NCI-H524 treated with DMSO at 0.1 percent for 48 hours (cell line): ENCODE results near the gene EED.
"Not testable (repeated sequence)": the region's sequence is repeated elsewhere in the genome, so short reads cannot be mapped to it uniquely, and the experiment has no call there.

ENCODE experiments used
- DNase-seq: peaks from one replicate; lab custom pipeline; 2025; lab: John Stamatoyannopoulos, UW

The EED gene

GRCh38 chr11:86219311-86220193, 25.0 kb upstream of the EED start:
- no peak for DNase-seq

DNA sequence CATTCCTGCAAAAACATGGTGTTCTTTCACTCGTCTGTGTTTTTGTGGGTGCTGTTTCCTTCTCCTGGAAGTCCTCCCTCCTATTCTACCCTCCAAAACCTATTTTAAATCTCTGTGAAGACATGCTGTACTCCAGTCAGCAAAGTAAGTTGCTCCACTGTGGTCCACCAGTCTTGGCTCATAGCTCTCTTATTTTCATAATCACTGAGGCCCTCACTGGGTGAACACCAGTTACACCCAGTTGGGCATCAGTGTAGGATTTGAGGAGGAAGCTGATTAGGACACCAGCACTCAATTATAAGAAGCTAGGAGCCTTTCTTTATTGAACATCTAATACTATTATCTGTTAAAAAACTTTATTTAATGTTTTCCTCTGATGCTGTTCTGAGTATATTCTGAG, 23.9 kb upstream of the EED start:
- no peak for DNase-seq

DNA sequence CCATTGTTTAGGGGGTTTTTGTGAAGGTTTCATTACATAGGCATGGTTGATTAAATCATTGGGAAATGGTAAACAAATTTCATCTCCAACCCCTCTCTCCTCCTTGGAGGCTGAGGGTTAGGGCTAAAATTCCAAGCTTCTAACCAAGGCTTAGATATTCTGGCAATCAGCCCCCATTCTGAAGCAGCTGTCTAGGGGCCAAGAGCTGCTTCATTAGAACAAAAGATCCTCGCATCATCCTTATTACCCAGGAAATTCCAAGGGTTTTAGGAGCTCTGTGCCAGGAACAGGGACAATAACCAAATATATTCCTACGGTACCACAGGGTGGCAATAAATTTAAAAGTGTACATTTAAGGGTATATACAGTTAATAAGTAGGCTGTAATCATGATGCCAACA, 22.5 kb upstream of the EED start:
- DNase-seq = no peak

GRCh38 chr11:86224575-86224974, 20.0 kb upstream of the EED start:
- DNase-seq = not testable (repeated sequence)

- not testable (repeated sequence) for DNase-seq
Observed at GRCh38 chr11:86225344-86225743, 19.2 kb upstream of the EED start.

- DNase-seq = no peak
Observed at GRCh38 chr11:86228269-86229038, 16.1 kb upstream of the EED start.

GRCh38 chr11:86229039-86229330, 15.6 kb upstream of the EED start:
- DNase-seq = not testable (repeated sequence)

DNA sequence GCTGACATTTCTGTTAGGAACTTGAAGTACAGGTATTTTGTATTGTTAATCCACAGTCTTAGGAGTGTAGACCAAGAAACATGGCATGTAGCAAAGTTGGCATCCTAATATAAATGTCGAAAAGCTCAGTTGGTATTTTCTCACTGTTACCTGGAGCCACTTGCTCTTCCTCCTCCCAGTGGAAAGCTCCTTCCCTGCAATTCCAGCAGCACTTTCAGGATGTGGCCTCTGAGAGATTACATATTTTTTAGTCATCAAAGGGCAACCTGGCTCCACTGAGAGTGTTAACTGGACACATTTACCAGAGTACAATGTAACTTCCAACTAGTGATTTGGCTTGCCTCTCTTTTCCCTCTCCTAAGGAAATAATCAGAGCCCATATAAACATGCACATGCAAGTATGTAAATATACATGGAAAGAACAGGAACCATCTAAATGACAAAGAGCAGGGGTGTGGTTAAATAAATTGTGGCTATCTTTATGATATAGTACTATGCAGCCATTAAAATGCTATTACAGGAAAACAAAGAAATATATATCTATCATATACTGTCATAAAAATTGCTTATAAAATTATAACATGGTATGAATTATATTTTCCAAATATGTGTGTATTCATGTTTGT, 14.3 kb upstream of the EED start:
- no peak for DNase-seq

DNA sequence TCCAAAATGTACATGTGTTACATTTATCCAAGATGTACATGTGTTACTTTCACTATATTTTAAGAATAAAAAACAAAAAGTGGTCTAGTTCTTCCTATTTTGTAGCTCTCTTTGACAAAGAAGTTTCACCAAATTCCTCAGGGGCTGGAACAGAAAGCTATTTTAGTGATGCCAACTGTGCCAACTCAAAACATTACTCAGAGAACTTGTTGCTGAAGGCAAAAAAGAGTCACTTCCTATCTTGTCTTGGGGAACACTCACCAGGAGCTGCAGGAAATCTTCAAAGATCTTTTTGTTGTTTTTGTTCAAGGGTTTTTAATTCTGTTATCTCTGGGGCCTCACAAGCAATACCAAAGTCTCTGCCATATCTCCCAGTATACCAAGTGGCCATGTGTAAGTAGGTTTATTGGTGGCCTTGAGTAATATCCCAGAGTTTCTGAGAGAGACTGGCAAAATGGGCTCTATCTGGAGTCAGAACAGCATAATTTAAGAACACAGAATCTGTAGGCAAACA, 13.6 kb upstream of the EED start:
- DNase-seq = no peak

- DNase-seq = no peak
Observed at GRCh38 chr11:86232556-86232955, 12.0 kb upstream of the EED start.

DNA sequence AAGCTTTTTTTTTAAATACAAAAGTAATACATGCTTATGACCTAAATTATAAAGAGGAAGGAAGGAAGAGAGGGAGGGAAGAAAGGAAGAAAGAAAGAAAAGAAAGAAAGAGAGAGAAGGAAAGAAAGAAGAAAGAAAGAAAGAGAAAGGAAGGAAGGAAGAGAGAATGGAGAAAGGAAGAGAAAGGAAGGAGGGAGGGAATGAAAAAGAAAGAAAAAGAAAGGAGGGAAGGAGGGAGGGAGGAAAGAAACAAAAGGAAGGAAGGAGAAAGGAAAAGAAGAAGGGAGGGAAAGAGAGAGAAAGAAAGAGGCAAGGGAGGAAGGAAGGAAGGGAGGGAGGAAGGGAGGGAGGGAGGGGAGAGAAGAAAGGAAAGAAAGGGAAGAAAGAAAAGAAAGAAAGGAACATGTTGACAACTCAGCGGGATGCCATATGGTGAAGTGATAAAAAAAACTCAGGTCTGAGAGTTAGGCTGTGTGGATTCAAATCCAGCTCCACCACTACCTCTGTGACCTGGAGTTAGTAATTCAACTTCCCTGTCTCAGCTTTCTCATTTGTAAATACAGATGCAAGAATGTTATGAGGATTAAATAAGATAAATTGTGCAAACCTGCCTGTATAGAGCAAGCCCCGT, 9.6 kb upstream of the EED start:
- DNase-seq = no peak

GRCh38 chr11:86237267-86237804, 7.2 kb upstream of the EED start:
- no peak for DNase-seq

- DNase-seq = no peak
Observed at GRCh38 chr11:86240164-86240563, 4.4 kb upstream of the EED start.

DNA sequence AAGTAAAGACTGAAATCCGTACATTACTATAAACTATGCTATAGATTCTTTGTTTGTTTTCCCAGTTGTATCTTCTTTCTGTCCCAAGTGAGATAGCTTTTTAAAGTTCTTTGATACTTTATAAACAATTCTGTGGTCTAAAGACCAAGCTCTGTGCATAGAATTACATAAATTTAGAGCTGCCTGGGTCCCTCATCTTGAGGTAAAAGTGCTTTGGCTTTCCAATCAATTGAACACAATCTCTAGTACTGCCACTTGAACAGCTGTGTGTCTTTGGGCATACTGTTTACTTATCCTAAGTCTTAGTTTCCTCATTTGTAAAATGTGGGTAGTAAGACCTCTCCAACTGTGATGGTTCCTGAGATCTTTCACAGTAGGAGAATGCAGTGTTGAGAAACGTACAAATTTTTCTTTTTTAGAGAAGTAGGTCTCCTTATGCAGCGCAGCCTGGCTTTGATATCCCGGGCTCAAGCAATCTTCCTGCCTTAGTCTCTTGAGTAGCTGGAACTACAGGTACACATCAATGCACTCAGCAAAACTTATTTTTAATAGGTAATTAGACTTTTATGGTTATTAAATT, 2.5 kb upstream of the EED start:
- no peak for DNase-seq

DNA sequence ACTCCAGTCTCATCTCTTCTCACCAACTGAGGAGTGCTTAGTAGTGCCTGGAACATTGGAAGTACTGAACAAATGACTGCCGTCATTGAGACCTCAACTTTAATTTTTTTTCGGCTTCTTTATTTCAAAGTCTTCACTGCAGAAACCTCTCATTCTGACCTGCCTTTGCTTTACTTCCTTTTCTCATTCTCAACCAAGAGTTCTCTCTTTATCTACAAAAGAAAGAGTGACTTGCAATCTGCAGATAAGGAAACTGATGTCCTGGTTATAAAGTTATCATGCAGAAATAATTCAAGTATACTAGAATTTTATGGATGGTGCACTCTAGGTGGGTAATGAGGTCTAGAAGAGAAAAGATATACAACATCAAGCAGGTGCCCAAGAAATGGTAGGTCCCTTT, 1.2 kb upstream of the EED start:
- no peak for DNase-seq

- no peak for DNase-seq
Observed at GRCh38 chr11:86244063-86244521, 461 bp upstream of the EED start.

- DNase-seq = no peak
Observed at GRCh38 chr11:86245369-86246292, 1.1 kb downstream of the EED start.

GRCh38 chr11:86246293-86246675, 1.7 kb downstream of the EED start:
- no peak for DNase-seq

GRCh38 chr11:86247608-86248007, 3.1 kb downstream of the EED start:
- DNase-seq = no peak

DNA sequence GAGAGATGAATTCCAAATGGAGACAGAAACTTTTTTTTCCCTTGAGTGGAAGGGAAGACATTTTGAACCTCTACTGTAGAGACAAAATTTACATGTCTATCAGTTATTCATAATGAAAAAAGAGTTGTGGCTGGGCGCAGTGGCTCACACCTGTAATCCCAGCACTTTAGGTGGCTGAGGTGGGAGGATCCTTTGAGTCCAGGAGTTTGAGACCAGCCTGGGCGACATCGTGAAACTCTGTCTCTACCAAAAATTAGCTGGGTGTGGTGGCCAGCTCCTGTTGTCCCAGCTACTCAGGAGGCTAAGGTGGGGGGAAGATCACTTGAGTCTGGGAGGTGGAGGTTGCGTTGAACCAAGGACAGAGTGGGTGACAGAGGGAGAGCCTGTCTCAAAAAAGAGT, 4.1 kb downstream of the EED start:
- no peak for DNase-seq
